ENCODE data around the gene PNP.

The PNP gene

DNA sequence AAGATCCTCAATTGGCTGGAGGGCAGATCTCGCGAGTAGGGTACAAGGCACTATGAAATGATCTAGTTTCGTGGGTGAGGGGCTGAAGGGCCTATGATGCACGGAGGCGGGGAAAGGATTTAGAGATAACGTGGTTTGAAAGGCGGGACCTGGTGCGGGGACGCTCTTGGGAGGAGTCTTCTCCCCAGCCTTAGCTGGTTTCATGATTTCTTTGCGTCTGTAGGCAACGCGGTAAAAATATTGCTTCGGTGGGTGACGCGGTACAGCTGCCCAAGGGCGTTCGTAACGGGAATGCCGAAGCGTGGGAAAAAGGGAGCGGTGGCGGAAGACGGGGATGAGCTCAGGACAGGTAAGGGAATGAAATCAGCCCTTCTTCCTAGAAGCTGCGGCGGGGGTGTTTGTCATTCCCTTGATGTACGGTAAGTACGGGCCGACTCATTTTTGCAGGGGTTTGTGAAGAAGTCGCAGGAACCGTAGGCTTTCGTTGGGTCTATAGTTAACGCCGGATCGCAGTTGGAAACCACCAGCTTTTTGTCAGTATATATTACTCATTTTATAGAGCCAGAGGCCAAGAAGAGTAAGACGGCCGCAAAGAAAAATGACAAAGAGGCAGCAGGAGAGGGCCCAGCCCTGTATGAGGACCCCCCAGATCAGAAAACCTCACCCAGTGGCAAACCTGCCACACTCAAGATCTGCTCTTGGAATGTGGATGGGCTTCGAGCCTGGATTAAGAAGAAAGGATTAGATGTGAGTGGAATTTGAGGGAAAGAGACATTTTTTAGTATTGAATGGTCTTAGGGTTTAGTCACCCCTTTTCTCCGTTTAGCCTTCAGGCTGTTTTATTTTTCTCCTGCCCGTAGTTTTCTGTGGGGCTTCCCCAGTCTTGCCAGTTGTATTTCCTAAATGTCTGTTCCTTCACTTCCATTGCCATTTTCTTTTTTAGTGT lies 13.6 kb upstream of the PNP start:
- no peak for DNase-seq

DNA sequence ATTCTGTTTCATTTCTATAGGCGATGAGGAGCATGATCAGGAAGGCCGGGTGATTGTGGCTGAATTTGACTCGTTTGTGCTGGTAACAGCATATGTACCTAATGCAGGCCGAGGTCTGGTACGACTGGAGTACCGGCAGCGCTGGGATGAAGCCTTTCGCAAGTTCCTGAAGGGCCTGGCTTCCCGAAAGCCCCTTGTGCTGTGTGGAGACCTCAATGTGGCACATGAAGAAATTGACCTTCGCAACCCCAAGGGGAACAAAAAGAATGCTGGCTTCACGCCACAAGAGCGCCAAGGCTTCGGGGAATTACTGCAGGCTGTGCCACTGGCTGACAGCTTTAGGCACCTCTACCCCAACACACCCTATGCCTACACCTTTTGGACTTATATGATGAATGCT lies 12.2 kb upstream of the PNP start:
- DNase-seq: no peak

DNA sequence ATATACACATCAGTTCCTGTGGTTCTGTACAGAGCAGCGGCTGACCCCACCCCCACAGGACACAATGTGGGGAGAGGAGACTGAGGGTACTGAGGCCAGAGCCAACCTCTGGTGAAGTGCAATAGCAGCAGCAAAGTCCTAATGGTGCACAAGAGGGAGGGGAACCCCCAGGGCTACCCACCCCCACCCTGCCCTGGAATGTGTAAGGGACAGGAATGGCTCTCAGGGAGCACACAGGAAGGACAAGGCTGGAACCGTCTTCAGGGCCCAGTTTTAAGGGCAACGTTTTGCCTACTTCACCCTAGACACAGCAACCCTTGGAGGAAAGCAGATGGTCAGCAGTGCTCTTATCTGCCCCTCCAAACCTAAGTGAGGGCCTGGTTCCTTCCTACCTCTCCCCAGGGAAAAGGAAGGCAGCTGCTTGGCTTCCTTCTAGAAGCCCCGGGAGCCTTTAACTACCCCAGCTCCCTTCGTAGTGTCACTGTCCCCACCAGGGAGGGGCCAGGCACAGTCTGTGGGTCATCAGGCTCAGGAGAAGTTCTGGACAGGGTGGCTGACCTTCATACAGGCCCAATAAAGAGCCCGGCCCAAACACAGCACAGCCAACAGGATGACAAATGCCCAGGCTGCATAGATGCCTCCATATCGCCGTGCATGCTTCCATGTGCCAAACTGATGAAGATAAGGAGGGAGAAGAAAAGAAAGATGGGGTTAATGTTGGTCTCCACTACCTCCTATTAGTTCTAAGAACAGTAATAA lies 11.0 kb upstream of the PNP start:
- DNase-seq: no peak

DNA sequence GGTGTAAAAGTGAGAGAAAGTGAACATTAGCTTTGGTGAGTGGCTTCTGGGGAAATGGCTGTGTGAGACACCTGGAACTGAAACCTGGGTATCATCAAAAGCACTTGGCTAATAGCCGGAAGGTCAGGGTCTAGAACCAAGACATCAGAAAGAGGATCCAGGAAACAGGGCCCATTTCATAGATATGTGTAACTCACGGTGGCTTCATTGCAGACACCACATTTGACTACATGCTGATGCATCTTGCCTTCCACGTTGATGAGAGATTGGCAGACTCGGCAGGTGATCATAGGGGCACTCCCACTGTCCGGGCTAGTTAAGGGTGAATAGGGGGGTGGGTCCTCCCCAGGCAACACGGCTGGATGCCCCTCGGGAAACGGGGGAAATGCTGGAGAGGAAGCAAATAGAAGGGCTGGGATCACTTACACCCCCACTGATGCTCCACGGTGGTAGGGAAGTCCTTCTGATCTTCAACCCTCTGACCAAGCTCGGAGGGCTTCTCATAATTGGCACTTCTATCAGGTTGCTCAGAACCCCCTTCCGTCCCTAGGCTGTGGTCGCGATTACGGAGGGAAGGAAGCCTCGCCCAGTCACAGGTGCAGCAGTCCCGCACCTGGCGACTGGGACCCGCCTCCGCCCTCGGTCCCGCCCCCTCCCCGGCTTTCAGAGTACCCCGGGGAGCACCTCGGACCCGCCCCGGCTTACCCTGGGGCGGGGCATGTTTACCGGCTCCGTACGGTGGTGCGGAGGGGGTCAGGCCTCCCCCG lies 8.6 kb upstream of the PNP start:
- peak; percentile 59 for DNase-seq

DNA sequence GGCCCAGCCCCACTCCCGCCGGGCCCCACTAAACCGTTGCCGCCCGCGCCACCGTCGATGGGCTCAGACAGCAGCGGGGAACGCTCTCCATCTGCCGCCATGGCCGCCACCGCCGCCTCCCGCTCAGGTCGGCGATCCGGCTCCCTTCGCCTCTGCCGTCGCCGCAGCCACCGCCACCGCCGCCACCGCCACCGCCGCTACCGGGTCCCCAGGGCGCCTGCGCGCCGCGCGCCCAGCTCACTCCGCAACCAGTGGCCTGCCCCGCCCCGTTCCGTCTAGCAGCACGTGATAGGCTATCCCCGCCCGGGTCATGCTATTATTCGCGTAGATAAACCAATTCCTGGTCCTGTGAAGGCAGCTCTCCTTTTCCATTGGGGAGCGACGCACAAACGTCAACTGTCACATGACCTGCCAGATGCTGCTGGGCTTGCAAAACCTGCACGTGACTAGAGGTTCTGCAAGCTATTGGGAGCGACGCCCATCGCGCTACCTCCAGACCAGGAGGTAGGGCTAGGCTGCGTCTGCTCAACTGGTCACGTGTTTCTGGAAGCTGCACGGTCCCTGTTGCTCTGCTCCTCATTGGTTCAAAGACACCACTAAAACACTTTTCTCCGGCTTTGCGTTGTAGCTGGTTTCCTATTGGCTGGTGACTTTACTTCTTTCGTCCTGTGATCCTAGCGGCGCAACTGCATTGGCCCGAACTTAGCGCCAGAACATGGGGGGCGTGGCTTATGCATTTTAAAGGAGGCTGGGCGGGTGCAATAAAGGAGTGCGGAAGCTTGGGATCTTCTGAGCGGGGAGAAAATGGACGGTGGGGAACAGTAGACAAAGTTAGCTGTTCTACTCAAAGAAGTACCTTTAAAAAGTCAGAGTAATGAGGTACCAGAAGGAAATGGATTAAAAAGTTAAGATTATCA lies 7.7 kb upstream of the PNP start, which contains the start of gene PIP4P1:
Gene PIP4P1 (minus strand): TSS at position 210 of the 917 bp plus-strand sequence. CDS start 109 bp downstream, at position 101.
- DNase-seq: peak; percentile 98

DNA sequence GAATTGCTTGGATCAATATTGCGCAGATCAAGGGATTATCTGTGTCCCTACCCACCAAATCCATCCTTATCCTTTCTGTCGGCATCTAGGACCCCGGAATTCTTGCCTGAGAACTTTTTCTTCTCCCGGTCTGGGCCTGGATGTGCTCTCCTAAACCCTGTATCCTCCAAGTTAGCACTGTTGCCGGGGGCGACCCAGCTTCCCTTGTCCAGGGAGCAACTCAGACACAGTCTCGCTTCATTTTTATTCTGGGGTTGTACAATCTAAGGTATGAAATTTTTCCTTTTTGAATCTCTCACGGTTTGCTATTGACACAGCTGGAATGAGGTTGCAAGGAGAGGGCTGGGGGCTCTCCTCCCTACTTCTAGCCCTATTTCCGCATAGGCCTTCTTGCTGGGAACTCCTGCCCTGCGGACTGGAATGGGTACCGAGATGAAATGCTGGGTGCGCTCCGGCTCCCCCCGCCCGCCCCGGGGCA lies 403 bp upstream of the PNP start:
- no peak for DNase-seq

DNA sequence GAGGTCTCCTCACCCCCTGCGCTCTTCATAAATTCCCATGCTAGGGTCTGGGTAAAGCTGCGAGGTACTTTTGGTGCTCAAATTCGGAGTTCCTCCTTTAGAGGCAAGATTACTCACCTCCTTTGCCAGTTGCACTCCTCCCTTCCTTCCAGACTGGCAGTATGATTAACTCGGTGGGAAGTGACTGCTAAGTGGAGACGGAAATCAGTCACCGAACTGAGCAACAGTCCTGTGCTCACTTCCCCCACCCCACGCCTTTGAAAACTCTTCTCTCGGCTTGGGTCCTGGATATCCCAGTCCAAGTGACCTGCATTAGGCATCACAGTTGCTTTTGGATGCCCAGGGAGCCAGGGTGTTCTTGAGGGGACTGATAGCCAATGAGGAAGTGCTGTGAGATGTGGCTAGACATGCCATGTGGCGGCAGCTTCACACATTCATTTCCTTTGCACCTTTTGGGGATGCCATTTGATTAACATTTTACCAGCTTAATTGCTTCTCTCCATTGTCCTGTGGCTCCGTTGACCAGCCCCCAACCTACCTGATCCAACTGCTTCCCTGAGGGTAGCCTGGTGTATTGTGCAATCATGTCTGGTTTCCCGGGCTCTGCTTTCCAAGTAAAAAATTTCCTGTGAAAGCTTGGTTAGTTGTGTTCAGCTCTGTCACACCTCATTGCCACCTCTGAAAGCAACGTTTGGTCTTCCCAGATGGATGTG lies 840 bp downstream of the PNP start:
- DNase-seq: peak; percentile 70

DNA sequence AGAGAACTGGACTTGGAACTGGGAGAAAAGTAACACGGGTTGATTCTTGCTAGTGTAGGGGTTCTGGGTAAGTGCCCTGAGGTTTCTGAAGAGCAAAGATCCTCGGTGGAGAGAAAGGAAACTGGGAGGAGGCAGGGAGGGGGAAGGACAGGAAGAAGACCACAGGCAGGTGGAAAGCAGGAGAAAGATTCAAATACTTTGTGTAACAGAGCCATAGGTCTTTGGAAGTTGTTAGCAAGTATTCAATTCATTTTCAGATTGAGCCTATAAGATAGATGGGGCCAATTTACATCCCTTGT lies 1.3 kb downstream of the PNP start:
- no peak for DNase-seq

DNA sequence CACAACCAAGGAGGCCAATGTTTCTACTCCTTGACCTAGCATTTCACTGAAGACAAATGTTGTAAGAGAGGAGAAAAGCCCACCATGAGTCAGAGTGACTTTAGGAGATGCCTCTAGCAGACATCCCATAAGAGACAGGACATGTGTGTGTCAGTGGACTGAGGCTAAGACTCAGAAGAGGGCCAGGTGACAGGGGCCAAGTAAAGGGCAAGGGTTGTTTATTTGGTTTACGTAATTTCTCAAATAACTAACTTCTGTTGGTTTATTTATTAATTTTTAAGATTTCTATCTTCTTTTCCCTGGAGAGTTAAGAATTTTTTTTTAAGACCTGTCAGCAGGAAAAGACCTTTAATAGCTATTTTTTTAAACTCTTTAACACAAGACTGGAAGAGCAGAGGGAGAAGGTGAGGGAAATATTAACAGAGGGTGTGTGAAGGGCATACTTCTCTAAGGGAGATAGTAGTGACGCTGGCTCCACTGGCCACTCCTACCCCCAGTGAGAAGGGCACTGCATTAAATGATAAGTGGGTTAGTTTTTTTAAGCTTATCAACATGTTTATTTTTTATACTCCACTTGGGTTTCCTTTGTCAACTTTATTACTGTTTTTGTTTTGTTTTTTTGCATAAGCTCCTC lies 3.4 kb downstream of the PNP start:
- DNase-seq: no peak

DNA sequence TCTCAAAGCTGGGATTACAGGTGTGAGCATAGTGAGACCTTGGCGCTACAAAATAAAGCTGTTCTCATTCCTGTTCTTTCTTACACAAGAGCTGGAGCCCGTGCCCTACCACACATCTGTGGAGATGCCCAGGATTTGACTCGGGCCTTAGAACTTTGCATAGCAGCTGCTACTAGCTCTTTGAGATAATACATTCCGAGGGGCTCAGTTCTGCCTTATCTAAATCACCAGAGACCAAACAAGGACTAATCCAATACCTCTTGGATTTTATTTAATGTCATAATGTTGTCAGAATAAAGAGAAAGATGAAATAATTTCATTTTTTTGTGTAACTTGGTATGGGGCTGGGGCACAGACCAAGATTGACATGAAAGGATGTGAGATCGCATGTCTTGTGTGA lies 7.6 kb downstream of the PNP start:
- no peak for DNase-seq

DNA sequence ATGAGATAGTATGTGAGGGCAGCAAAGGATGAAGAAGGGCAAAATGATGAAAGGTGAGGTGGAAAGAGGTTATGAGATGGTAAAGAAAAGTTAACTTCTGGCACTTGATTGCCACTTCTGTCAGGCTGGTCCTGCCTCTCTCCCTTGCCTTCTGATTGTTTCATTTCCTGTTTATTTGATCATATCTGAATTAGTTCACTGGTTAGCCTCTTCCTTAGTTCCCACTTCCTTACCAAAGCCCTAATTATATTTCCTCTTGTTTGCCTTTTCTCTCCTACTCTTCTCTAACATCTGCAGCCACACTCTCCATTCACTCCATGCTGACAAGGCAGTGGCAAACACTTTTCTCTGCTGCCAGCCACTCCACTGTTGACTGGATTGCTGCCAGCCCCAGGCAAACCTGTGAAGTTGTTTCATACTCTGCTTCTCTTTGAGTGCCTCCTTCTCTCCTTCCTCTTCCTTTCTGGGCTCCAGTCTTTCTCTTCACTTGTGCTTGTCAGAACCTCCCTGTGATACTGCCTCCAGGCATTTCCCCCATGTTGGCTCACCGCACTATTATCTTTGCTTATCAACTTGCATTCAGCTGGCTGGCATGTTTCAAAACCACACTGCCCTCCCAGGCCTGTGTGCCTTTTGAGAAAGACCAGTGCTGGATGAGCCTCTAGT lies 8.1 kb downstream of the PNP start:
- no peak for DNase-seq

DNA sequence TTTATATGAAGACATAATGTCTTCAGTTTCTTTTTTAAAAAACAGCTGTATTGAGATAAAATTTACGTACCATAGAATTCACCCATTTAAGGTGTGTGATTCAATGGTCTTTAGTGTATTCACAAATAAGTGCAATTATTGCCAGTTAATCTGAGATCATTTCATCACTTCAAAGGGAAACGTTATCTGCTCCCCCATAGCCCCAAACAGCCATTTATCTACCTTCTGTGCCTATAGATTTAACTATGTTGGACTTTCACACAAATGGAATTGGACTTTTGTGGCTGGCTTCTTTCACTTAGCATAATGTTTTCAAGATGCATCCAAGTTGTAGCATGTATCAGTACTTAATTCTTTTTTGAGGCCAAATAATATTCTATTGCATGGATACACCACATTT lies 9.7 kb downstream of the PNP start:
- no peak for DNase-seq

DNA sequence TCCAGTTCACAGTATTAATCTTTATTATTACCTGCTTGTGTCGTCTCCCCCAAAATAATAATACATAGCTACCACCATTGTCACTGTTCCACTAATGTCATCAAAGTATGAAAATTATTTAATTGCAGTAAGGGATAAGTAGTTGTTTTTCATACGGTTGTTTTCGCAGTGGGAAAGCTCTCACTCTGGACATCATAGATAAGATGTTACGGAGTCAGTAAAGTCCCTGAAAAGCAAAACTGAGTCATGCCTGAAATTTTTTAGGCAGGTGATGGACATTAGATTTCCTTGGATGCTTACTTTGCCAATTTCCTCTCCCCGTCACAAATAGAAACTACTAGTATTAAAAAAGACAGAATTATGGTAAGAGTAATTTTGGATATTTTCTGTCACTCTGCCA lies 13.2 kb downstream of the PNP start:
- no peak for DNase-seq

DNA sequence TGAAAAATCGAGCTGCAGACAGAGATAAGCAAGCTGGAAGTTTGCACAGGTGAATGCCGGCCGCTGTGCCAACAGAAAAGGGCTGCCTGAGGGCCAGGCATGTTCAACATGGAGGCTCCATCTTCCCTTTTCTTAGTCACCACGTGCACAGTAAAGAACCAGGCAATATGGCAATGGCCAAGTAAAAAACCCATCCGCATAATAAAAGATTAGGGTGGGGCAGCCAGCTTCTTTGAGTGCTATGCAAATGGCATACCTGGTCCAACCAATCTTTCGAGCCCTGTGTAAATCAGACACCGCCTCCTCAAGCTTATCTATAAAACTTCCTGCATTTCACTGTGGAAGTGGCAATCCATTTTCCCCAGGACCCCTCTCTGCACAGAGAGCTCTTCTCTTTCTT lies 16.7 kb downstream of the PNP start:
- no peak for DNase-seq

DNA sequence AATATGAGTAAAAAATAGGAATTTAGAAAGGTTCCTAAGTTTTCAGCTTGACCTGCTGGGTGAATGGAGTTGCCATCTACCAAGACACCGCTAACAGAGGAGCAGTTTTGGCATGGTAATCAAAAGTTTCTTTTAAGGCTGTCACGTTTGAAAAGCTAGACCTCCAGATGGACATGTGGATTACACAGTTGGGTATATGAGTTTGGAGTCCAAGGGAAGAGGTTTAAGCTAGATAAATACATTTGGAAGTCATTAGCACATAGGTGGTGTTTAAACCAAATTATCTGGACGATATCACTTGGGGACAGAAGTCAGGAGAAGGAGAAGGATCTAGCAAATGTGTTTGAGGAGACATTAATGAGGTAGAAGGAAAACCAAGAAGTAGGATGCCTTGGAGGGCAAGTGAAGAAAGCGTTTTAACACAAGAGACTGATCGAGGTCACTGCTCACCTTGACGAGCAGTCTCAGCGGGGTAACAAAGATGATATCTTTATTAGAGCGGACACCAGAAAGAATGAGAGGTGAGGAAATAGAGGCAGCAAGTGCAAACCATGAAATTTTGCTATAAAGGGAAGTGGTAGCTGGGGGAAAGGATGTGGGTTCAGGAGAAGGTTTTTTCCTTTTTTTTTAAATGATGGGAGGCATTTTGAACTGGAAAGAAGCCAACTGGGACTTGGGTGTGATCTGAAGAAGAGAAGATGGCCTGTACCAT lies 17.6 kb downstream of the PNP start:
- DNase-seq: no peak

DNA sequence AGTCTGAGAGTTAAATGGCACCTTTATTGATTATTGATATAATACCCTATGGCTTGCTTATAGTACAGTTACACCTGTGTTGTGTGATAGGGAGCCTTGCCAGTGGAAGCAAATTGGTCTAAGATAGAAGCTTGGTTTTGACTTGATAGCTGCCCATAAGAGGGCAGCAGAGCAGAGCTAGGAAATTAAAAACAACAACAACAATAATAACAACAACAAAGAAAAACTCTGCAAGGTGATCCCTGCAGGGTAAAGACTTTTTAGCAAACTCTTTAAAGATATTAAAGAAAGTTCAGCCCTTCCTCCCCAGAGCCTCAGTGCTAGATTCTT lies 18.2 kb downstream of the PNP start:
- no peak for DNase-seq

DNA sequence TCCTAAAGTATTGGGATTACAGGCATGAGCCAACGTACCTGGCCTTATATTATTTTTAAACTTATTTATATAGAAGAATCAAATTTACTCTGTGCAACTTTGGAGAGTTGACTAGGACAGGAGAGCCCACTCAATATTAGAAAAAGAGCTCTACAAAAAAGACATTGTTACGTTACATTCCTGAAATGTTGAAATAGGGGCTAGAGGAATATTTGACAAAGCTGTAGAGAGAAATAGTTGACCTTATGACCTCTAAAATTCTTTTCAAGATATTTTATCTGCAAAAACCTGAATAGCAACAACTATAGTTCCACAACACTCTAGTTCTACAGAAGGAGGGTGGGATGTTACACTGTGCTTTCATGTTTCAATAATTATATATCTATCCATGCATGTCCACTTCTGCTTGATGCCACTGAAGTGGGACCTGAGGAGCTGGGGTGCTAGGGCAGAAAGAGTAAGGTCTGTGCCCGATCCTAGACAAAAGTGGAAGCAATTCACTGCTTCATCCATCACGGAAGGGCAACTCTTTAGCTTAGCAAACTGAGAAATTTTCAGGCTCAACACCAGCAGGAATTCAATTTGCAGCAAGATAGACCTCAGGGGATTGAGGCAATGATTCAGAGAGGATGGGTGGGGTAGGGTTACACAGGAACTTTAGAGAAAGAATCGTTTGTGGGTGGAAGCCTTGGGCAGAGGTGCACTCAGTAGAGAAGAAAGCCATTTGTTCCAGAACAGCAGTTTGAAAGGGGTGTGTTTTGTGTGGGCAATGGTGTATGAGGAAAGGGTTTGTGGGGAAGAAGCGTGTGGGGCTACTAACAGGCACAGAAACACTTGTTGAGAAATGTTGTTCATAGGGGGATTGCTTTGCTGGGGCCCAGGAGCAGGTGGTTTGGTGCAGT lies 20.1 kb downstream of the PNP start:
- DNase-seq: no peak

DNA sequence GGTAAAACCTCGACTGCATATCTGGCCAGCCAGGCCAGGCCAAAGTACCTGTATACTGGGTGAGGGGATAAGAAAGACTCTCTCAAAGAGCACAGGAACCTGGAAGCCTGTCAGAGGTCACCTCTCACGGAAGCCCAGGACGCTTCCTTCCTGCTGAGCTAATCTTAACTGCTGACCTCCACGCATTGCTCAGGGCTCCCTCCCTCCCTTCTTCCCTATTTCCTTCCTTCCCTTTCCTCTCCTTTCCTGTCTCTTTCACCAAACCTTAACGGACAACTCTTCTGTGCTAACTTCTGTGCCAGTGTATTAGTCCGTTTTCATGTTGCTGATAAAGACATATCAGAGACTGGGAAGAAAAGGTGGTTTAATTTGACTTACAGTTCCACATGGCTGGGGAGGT lies 21.4 kb downstream of the PNP start:
- DNase-seq: no peak

DNA sequence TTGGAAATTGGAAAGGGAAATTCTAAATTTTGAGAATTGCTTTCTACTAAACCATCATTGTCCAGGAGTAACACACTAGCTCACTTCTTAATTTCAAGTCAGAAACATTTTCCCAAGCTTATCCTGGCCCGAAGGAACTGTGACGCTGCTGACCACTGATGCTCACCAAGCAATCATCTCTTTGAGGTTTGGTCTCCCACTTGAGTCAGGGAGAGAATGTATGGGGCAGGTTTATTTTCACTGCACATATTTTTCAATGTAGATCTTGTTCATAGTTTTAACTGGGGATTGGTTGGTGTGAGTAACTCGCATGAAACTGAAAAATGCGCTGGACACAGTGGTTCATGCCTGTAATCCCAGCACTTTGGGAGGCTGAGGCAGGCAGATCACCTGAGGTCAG lies 23.3 kb downstream of the PNP start:
- no peak for DNase-seq
